IMR-90 (cell line): ENCODE data around the gene EGFL7. TPM values are rescaled to one million over a fixed set of nuclear protein-coding genes. Genes with fewer than 3 reads are reported as not detected.

Experiments used
- ATAC-seq: fragments of 200-7000 bp; cut with Tn5 transposase; 2 replicates; pipeline ENCODE4 v1.9.1; 2020; ENCODE audit warnings: low read depth, mild to moderate bottlenecking, moderate library complexity
- BruUV-seq: library from RNA; stranded (reverse); fragments of 400-500 nt; replicated peaks from 2 replicates; lab custom pipeline; 2021; lab: Mats Ljungman, UMichigan
- CTCF ChIA-PET: fragments of 300-600 bp; formaldehyde crosslinking; extraction: SDS; loops from one replicate; lab custom pipeline; 2021; ENCODE audit warnings: antibody characterized with exemption; lab: Yijun Ruan, JAX
- POLR2A ChIA-PET: fragments of 300-600 bp; sonication (Branson Sonifier 250); formaldehyde crosslinking; loops from one replicate; lab custom pipeline; 2022; ENCODE audit warnings: antibody characterized with exemption; ENCODE audit not compliant: unreplicated experiment; lab: Charles Lee
- DNase-seq: peaks from one replicate; pipeline ENCODE4 v3.0.0; 2013
- H2AFZ ChIP-seq: replicated peaks from 2 replicates; pipeline ENCODE3; 2013; ENCODE audit warnings: low read length, mild to moderate bottlenecking; ENCODE audit not compliant: poor library complexity
- H2AK5ac ChIP-seq: 2 replicates; pipeline ENCODE4 v1.6.1; 2013; ENCODE audit warnings: low read depth, low read length, inconsistent platforms
- H2AK9ac ChIP-seq: replicated peaks from 2 replicates; pipeline ENCODE3; 2013; ENCODE audit warnings: mild to moderate bottlenecking, low read depth, low read length, moderate library complexity; ENCODE audit not compliant: poor library complexity
- H2BK120ac ChIP-seq: 2 replicates; pipeline ENCODE4 v1.6.1; 2013; ENCODE audit warnings: low read depth, low read length, inconsistent platforms
- H2BK15ac ChIP-seq: 3 replicates; pipeline ENCODE4 v1.6.1; 2013; ENCODE audit warnings: low read depth, low read length, inconsistent platforms
- H2BK20ac ChIP-seq: 2 replicates; pipeline ENCODE4 v1.6.1; 2013; ENCODE audit warnings: low read depth, mild to moderate bottlenecking, inconsistent platforms, low read length, moderate library complexity
- H2BK5ac ChIP-seq: 2 replicates; pipeline ENCODE4 v1.6.1; 2013; ENCODE audit warnings: mild to moderate bottlenecking, low read depth, low read length, inconsistent platforms; ENCODE audit not compliant: poor library complexity, severe bottlenecking
- H3K14ac ChIP-seq: replicated peaks from 2 replicates; pipeline ENCODE4 v1.6.1; 2013; ENCODE audit warnings: low read depth, low read length, inconsistent platforms
- H3K18ac ChIP-seq: 2 replicates; pipeline ENCODE4 v1.6.1; 2013; ENCODE audit warnings: low read depth, low read length, control low read depth
- H3K23ac ChIP-seq: 2 replicates; pipeline ENCODE4 v1.6.1; 2013; ENCODE audit warnings: low read depth, low read length, inconsistent platforms
- H3K27ac ChIP-seq: 2 replicates; pipeline ENCODE4 v1.5.1; 2013; ENCODE audit warnings: mild to moderate bottlenecking, control low read depth, low read length; ENCODE audit not compliant: insufficient read depth
- H3K27me3 ChIP-seq: 2 replicates; pipeline ENCODE4 v1.6.1; 2013; ENCODE audit warnings: low read length; ENCODE audit not compliant: control insufficient read depth, insufficient read depth
- H3K36me3 ChIP-seq: 2 replicates; pipeline ENCODE4 v1.6.1; 2013; ENCODE audit warnings: low read length, mixed read lengths; ENCODE audit not compliant: control insufficient read depth, insufficient read depth
- H3K4ac ChIP-seq: 2 replicates; pipeline ENCODE4 v1.6.1; 2013; ENCODE audit warnings: low read depth, low read length, inconsistent platforms
- H3K4me1 ChIP-seq: 2 replicates; pipeline ENCODE4 v1.6.1; 2013; ENCODE audit warnings: low read length, mixed read lengths; ENCODE audit not compliant: control insufficient read depth, insufficient read depth
- H3K4me2 ChIP-seq: 2 replicates; pipeline ENCODE4 v1.6.1; 2013; ENCODE audit warnings: low read depth, mild to moderate bottlenecking, control low read depth, low read length, moderate library complexity
- H3K4me3 ChIP-seq: 2 replicates; pipeline ENCODE4 v1.5.1; 2013; ENCODE audit warnings: low read depth, mild to moderate bottlenecking, control low read depth, low read length, moderate library complexity; ENCODE audit not compliant: insufficient read depth
- H3K56ac ChIP-seq: 2 replicates; pipeline ENCODE4 v1.6.1; 2013; ENCODE audit warnings: low read length, inconsistent platforms; ENCODE audit not compliant: insufficient read depth; ENCODE audit errors: extremely low read depth
- H3K79me1 ChIP-seq, 2 experiments: 2 replicates each; pipeline ENCODE4 v1.6.1; 2013; ENCODE audit warnings: low read length in 2 of 2, inconsistent platforms in 1 of 2, low read depth in 1 of 2
- H3K9ac ChIP-seq: 2 replicates; pipeline ENCODE4 v1.6.1; 2013; ENCODE audit warnings: low read depth, low read length, control low read depth
- H3K9me1 ChIP-seq: 2 replicates; pipeline ENCODE4 v1.6.1; 2013; ENCODE audit warnings: low read length, inconsistent platforms; ENCODE audit not compliant: insufficient read depth
- H3K9me3 ChIP-seq: 2 replicates; pipeline ENCODE4 v1.6.1; 2013; ENCODE audit warnings: low read length; ENCODE audit not compliant: control insufficient read depth, insufficient read depth
- H4K20me1 ChIP-seq: 2 replicates; pipeline ENCODE4 v1.6.1; 2013; ENCODE audit warnings: low read length, inconsistent platforms; ENCODE audit not compliant: insufficient read depth
- H4K5ac ChIP-seq: 2 replicates; pipeline ENCODE4 v1.6.1; 2013; ENCODE audit warnings: mild to moderate bottlenecking, low read depth, low read length, control low read depth
- H4K8ac ChIP-seq, 2 experiments: 2 replicates each; pipeline ENCODE4 v1.6.1; 2013; ENCODE audit warnings: low read depth in 2 of 2, low read length in 2 of 2, control low read depth in 1 of 2, inconsistent platforms in 1 of 2
- H4K91ac ChIP-seq: 2 replicates; pipeline ENCODE4 v1.6.1; 2013; ENCODE audit warnings: low read depth, low read length, inconsistent platforms; ENCODE audit not compliant: insufficient read depth
- MXI1 ChIP-seq: IDR thresholded peaks from 2 replicates; pipeline ENCODE4 v1.6.1; 2012; ENCODE audit warnings: low read depth, mild to moderate bottlenecking, low read length, moderate library complexity, borderline replicate concordance
- RCOR1 ChIP-seq: IDR thresholded peaks from 2 replicates; pipeline ENCODE4 v1.6.1; 2012; ENCODE audit warnings: mild to moderate bottlenecking, low read length, improper control_type of control experiment; ENCODE audit not compliant: insufficient replicate concordance
- WGBS, 2 experiments: methylation state at CpG; one replicate each; pipeline versions ENCODE4 v1.1.5 to v1.1.7; 2013; ENCODE audit warnings: missing lambda C conversion rate in 2 of 2; ENCODE audit not compliant: insufficient read length in 1 of 2; ENCODE audit errors: extremely low coverage in 2 of 2; 5-methylcytosine and 5-hydroxymethylcytosine counted together
- dilution Hi-C: fragments of 300-500 bp; cut with HindIII; formaldehyde crosslinking; loops from one replicate; pipeline ENCODE4 v1.14.3; 2018; ENCODE audit warnings: low sequenced_read_pairs; ENCODE audit not compliant: unreplicated experiment
- in situ Hi-C: fragments of 300-500 bp; cut with MboI; formaldehyde crosslinking; loops from 3 replicates; pipeline ENCODE4 v1.14.3; 2019; ENCODE audit warnings: low sequenced_read_pairs, inconsistent platforms, mixed read lengths
- intact Hi-C: fragments of 100-400 bp; cut with micrococcal nuclease; formaldehyde crosslinking; loops from 2 replicates; pipeline ENCODE4 v1.10.0; 2022
- polyA plus RNA-seq, 3 experiments: library from polyadenylated mRNA; depleted of rRNA; stranded (reverse); fragments of >200 nt; gene quantifications; 2 replicates each; pipeline ENCODE4 v1.2.3, GENCODE V29; 2012; ENCODE audit warnings: low replicate concordance in 1 of 3
- total RNA-seq: library from RNA; depleted of rRNA; stranded (reverse); fragments of >200 nt; gene quantifications from 2 replicates; pipeline ENCODE4 v1.2.3, GENCODE V29; 2012
- TF ChIP-seq, protein P1 (sequence below): fragments of 150-350 bp; IDR thresholded peaks from 2 replicates; pipeline ENCODE4 v1.6.1; 2016; ENCODE audit warnings: low read depth, mild to moderate bottlenecking, low read length, moderate library complexity, borderline replicate concordance

Gene EGFL7
- total and polyA plus RNA-seq, 2 of the 4 experiments (the other 2 are of a cell fraction), result 2.2 to 10.4 TPM

DNA sequence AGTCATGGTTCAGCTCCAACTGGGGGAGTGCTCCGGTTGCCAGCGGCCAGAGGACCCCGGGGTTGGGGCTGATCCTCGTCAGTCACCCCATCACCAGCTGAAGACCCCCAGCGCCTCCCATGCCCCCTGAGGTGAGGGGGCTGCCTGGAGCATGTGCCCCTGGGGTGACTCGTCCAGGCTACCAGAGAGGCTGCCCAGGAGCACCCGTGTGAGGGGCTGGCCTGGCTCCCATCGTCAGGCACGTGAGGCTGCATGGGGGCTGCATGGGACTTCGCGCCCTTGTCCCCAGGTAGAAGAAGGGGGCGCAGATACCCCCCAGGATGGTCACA, 46.4 kb upstream of the EGFL7 start (continued):
- TF ChIP-seq, protein P1, sequence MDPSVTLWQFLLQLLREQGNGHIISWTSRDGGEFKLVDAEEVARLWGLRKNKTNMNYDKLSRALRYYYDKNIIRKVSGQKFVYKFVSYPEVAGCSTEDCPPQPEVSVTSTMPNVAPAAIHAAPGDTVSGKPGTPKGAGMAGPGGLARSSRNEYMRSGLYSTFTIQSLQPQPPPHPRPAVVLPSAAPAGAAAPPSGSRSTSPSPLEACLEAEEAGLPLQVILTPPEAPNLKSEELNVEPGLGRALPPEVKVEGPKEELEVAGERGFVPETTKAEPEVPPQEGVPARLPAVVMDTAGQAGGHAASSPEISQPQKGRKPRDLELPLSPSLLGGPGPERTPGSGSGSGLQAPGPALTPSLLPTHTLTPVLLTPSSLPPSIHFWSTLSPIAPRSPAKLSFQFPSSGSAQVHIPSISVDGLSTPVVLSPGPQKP, result no peak
- no peak for TF ChIP-seq RCOR1

DNA sequence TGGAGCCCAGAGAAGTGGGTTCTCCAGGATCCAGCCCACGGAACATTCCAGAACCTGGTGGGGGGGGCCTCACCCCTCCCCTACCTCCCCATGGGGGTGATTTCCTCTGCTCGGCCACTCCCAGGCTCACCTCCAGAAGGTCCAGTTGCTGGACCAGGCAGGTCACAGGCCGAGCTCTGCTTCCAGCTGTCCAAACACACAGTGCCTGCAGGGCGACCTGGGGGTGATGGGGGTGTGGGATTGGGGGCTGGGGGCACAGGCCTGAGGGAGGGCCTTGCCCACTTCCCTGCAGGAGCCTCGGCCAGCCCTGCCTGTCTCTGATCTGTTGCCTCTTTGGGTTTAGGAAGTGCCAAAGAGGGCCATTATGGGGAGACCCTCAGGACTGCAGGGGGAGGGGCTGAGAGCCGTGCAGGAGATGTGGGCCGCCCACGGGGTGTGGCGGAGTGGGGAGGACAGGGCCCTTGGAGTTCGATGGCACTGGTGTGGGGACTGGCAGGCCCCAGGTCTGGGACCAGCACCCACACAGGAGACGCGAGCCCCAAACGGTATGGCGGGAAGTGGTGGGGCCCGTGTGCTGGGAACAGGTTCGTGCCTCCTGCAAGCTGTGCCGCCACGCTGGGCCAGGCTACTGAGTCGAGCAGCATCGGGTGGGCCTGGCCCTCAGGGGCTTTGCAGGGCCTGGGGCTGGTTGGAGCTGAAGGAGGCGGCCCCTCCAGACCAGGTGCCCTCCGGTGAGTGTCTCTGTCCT, 45.6 kb upstream of the EGFL7 start:
- Histone ChIP-seq H2BK120ac (0 out of 2 replicates have a peak overlapping the region, but pooled peaks have one; percentile 70), H4K8ac (no peak overlapping the region), H3K14ac (no peak overlapping the region), H3K18ac (no peak overlapping the region), H2BK20ac (no peak overlapping the region), H3K9ac (no peak overlapping the region), H3K27ac (no peak overlapping the region), H3K27me3 (no peaks in the 10 kb centered on the region), H3K23ac (no peak overlapping the region), H3K4ac (no peak overlapping the region), H3K56ac (no peak overlapping the region), H3K79me1 (no peaks in the 10 kb centered on the region), H4K5ac (no peak overlapping the region), H3K4me1 (peaks cover 27% of the 10 kb centered on the region), H3K36me3 (no peaks in the 10 kb centered on the region), H2BK5ac (no peak overlapping the region), H2AK9ac (no peak overlapping the region), H3K4me3 (no peak overlapping the region), H3K4me2 (no peak overlapping the region), H2AK5ac (no peak overlapping the region), H3K9me1 (0 out of 2 replicates have a peak, but pooled peaks cover 3% of the 10 kb centered on the region), H3K9me3 (no peaks in the 10 kb centered on the region), H2AFZ (no peak overlapping the region), H4K91ac (no peak overlapping the region), H4K20me1 (no peaks in the 10 kb centered on the region), H2BK15ac (no peak overlapping the region)
- dilution Hi-C loops, result no loop called here
- ChIA-PET CTCF (interaction anchor here (0.9 kb wide), 1 partner anchor 8 kb away, joined by 3 read pairs; no protein-coding TSS in a partner anchor), POLR2A (no interaction called here)
- WGBS, 2 experiments, result 91% methylated on average over 7 of the region's 22 CpGs; no CpG with 5 or more reads in 1 of the 2 experiments
- ATAC-seq (no peak), DNase-seq (no peak)
- BruUV-seq, result no TSS peak
- no peak for TF ChIP-seq MXI1
- intact Hi-C loops, result no loop called here
- in situ Hi-C loops, result no loop called here
